Stimulated activated CD8-positive, alpha-beta memory T cell treated with anti-CD3 and anti-CD28 coated beads, Interleukin-7, amount 100 ng/mL, for 1 hour (primary cell): ENCODE data around the gene GPBP1L1.
"Not testable (repeated sequence)": the region's sequence is repeated elsewhere in the genome, so short reads cannot be mapped to it uniquely, and the experiment has no call there.

Experiments
- DNase-seq, 2 donors: peaks; one replicate each; pipeline ENCODE4 v3.0.0-alpha.2; 2020; ENCODE audit warnings: low read depth in 2 of 2

Gene GPBP1L1

GRCh38 chr1:45686288-45687013, at the start of gene GPBP1L1:
TSS of gene GPBP1L1 (minus strand) at chr1:45686533. CDS start at chr1:45659087, 27,446 bp downstream.
- DNase-seq, result peak; percentile 96 to 97

GRCh38 chr1:45730780-45731319, 44.5 kb upstream of the GPBP1L1 start:
- DNase-seq, result no peak

- DNase-seq, result no peak
These were observed 43.9 kb upstream of the GPBP1L1 start for GRCh38 chr1:45730075-45730779.

GRCh38 chr1:45726007-45726406, 39.7 kb upstream of the GPBP1L1 start:
- DNase-seq, result not testable (repeated sequence)

- DNase-seq, result no peak
These were observed 37.1 kb upstream of the GPBP1L1 start for GRCh38 chr1:45723248-45723930.

- DNase-seq, result no peak
These were observed 36.5 kb upstream of the GPBP1L1 start for GRCh38 chr1:45722809-45723208.

- no peak for DNase-seq
These were observed 34.9 kb upstream of the GPBP1L1 start for GRCh38 chr1:45721207-45721606.

- DNase-seq, result no peak
These were observed 32.0 kb upstream of the GPBP1L1 start for GRCh38 chr1:45718289-45718688.

GRCh38 chr1:45717386-45717785, 31.1 kb upstream of the GPBP1L1 start:
- not testable (repeated sequence) for DNase-seq

GRCh38 chr1:45716700-45717099, 30.4 kb upstream of the GPBP1L1 start:
- DNase-seq, result no peak

GRCh38 chr1:45713711-45714110, 27.4 kb upstream of the GPBP1L1 start:
- DNase-seq, result no peak

- no peak for DNase-seq
These were observed 18.3 kb upstream of the GPBP1L1 start for GRCh38 chr1:45704637-45705036.

GRCh38 chr1:45694823-45695222, 8.5 kb upstream of the GPBP1L1 start:
- no peak for DNase-seq

- not testable (repeated sequence) for DNase-seq
These were observed 7.5 kb upstream of the GPBP1L1 start for GRCh38 chr1:45693811-45694210.

- DNase-seq, result peak; percentile 54 to 60
These were observed 1.7 kb upstream of the GPBP1L1 start, which contains the start of gene TMEM69 for GRCh38 chr1:45687754-45688740. TSS of gene TMEM69 (plus strand) at chr1:45688181. CDS start at chr1:45691069, 2,888 bp downstream.

- peak; percentile 89 to 91 for DNase-seq
These were observed 851 bp upstream of the GPBP1L1 start for GRCh38 chr1:45687014-45687753.

GRCh38 chr1:45686015-45686287, 382 bp downstream of the GPBP1L1 start:
- DNase-seq, result peak; percentile 26 to 46

GRCh38 chr1:45685308-45686014, 872 bp downstream of the GPBP1L1 start:
- no peak for DNase-seq

- DNase-seq, result no peak
These were observed 1.9 kb downstream of the GPBP1L1 start for GRCh38 chr1:45684402-45684801.

GRCh38 chr1:45682942-45683341, 3.4 kb downstream of the GPBP1L1 start:
- no peak for DNase-seq
